GM12878 (cell line): ENCODE measurements around the gene AP1M1.

Experiments used
- ATF2 ChIP-seq: IDR thresholded peaks from 2 replicates; pipeline ENCODE4 v1.6.1; 2012; ENCODE audit warnings: low read length, inconsistent platforms
- CTCF ChIP-seq, 3 experiments: IDR thresholded peaks in 2 of 3; conservative IDR thresholded peaks in 1 of 3; 2 replicates each; pipeline ENCODE4 v1.5.1; 2011; ENCODE audit warnings: low read depth in 3 of 3, low read length in 3 of 3, mild to moderate bottlenecking in 3 of 3, control low read depth in 2 of 3, moderate library complexity in 2 of 3, inconsistent platforms in 1 of 3, mixed read lengths in 1 of 3; ENCODE audit not compliant: control insufficient read depth in 2 of 3, insufficient read depth in 1 of 3; ENCODE audit errors: extremely low read depth in 1 of 3
- EZH2 ChIP-seq: IDR thresholded peaks from 2 replicates; pipeline ENCODE4 v1.6.1; 2012; ENCODE audit warnings: low read depth, mild to moderate bottlenecking, control low read depth, inconsistent platforms, low read length, borderline replicate concordance; ENCODE audit not compliant: control insufficient read depth
- HDAC6 ChIP-seq: fragments of 200-600 bp; sonication (generic); IDR thresholded peaks from one replicate; pipeline ENCODE4 v1.8.0; 2017; ENCODE audit warnings: antibody characterized with exemption; ENCODE audit not compliant: unreplicated experiment
- NR2C2 ChIP-seq: IDR thresholded peaks from 2 replicates; pipeline ENCODE4 v1.6.1; 2011; ENCODE audit warnings: borderline replicate concordance, low read depth; ENCODE audit not compliant: control insufficient read depth, insufficient read length
- NRF1 ChIP-seq: conservative IDR thresholded peaks from 2 replicates; pipeline ENCODE4 v1.6.1; 2011; ENCODE audit warnings: mild to moderate bottlenecking, low read depth, low read length, improper control_type of control experiment
- POLR2A ChIP-seq: IDR thresholded peaks from 2 replicates; pipeline ENCODE4 v1.6.1; 2011; ENCODE audit warnings: low read depth, mild to moderate bottlenecking, low read length
- TAF1 ChIP-seq: IDR thresholded peaks from 2 replicates; pipeline ENCODE4 v1.6.1; 2011; ENCODE audit warnings: mild to moderate bottlenecking, low read depth, low read length, borderline replicate concordance
- TBL1XR1 ChIP-seq: IDR thresholded peaks from 2 replicates; pipeline ENCODE4 v1.6.1; 2012; ENCODE audit warnings: low read depth, low read length, improper control_type of control experiment
- YY1 ChIP-seq: IDR thresholded peaks from 2 replicates; pipeline ENCODE4 v1.6.1; 2011; ENCODE audit warnings: low read depth, mild to moderate bottlenecking, low read length
- ZZZ3 ChIP-seq: IDR thresholded peaks from 2 replicates; pipeline ENCODE4 v1.6.1; 2011; ENCODE audit warnings: low read depth; ENCODE audit not compliant: control insufficient read depth, insufficient read length
- TF ChIP-seq, protein P1 (sequence below): fragments of 450-650 bp; formaldehyde crosslinking; IDR thresholded peaks from 2 replicates; pipeline ENCODE4 v1.5.0; 2022; ENCODE audit warnings: mild to moderate bottlenecking, missing genetic modification characterization
- TF ChIP-seq, protein P2 (sequence below): IDR thresholded peaks from 2 replicates; pipeline ENCODE4 v1.6.1; 2011; ENCODE audit warnings: borderline replicate concordance, low read depth, mild to moderate bottlenecking, moderate library complexity, low read length; ENCODE audit not compliant: insufficient read depth, poor library complexity, severe bottlenecking

DNA sequence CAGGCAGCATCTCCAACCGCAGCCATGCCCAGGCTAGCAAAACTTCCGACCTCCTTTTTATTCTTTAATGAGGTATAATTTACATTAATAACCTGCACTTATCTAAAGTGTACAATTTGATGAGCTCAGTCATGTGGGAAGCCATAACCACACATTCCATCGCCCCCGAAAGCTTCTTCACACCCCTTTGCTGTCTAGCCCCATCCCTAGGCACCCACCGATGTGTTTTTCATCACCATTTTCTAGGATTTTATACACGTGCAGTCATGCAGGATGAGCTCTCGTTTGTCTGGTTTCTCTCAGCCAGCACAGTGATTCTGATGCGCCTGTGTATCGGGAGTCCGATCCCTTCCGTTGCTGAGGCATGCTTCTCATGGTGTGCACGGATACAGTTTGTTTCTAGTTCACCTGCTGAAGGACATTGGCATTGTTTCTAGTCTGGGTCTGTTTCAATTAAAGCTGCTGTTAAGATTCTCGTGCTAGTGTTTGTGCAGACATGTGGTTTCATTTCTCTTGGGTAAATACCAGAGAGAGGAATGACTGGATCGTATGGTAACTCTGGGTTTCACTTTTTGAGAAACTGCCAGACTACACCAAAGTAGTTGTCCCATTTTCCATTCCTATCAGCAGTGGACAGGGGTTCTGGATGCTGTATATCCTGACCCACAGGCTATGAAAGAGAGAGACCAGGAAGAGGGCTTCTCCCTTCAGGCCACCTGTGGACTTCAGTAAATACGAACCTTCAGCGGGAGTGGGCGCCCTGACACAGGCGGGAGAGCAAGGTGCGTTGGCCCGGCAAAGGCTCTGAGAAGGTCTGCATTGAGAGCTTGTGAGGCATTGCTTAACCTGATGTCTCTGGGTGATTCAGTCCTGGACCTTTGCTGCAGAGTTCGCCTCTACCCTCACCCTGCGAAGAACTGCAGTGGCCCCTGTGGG, 4.9 kb downstream of the AP1M1 start:
- TF ChIP-seq ZZZ3 (no peak), POLR2A (no peak), TAF1 (no peak), ATF2 (no peak), NRF1 (no peak), YY1 (no peak), NR2C2 (no peak), CTCF (IDR thresholded peaks at IDR 0.05 in 2 of 3, conservative IDR thresholded peaks at IDR 0.05 in 1 of 3; ENCODE audit: control insufficient read depth in 2 of 3, extremely low read depth in 1 of 3, insufficient read depth in 1 of 3, low read depth in 3 of 3, low read length in 3 of 3) (no peak), HDAC6 (no peak), EZH2 (no peak), TBL1XR1 (no peak)
- TF ChIP-seq, protein P1, sequence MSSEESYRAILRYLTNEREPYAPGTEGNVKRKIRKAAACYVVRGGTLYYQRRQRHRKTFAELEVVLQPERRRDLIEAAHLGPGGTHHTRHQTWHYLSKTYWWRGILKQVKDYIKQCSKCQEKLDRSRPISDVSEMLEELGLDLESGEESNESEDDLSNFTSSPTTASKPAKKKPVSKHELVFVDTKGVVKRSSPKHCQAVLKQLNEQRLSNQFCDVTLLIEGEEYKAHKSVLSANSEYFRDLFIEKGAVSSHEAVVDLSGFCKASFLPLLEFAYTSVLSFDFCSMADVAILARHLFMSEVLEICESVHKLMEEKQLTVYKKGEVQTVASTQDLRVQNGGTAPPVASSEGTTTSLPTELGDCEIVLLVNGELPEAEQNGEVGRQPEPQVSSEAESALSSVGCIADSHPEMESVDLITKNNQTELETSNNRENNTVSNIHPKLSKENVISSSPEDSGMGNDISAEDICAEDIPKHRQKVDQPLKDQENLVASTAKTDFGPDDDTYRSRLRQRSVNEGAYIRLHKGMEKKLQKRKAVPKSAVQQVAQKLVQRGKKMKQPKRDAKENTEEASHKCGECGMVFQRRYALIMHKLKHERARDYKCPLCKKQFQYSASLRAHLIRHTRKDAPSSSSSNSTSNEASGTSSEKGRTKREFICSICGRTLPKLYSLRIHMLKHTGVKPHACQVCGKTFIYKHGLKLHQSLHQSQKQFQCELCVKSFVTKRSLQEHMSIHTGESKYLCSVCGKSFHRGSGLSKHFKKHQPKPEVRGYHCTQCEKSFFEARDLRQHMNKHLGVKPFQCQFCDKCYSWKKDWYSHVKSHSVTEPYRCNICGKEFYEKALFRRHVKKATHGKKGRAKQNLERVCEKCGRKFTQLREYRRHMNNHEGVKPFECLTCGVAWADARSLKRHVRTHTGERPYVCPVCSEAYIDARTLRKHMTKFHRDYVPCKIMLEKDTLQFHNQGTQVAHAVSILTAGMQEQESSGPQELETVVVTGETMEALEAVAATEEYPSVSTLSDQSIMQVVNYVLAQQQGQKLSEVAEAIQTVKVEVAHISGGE (CRISPR knock-in tag): no peak
- TF ChIP-seq, protein P2, sequence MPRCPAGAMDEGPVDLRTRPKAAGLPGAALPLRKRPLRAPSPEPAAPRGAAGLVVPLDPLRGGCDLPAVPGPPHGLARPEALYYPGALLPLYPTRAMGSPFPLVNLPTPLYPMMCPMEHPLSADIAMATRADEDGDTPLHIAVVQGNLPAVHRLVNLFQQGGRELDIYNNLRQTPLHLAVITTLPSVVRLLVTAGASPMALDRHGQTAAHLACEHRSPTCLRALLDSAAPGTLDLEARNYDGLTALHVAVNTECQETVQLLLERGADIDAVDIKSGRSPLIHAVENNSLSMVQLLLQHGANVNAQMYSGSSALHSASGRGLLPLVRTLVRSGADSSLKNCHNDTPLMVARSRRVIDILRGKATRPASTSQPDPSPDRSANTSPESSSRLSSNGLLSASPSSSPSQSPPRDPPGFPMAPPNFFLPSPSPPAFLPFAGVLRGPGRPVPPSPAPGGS: no peak
